Naive thymus-derived CD4-positive, alpha-beta T cell (primary cell): ENCODE data around the gene PRLR. TPM values are rescaled to one million over a fixed set of nuclear protein-coding genes. Genes with fewer than 3 reads are reported as not detected.

Source experiments
- ATAC-seq: fragments of 150-1000 bp; cut with Tn5 transposase; 2 replicates; pipeline ENCODE4 v1.10.0; 2021; ENCODE audit warnings: mild to moderate bottlenecking, moderate library complexity
- CTCF ChIA-PET: fragments of 350-600 bp; sonication (Branson Sonifier 250); formaldehyde crosslinking; loops from one replicate; lab custom pipeline; 2021; ENCODE audit warnings: antibody characterized with exemption; lab: Charles Lee
- POLR2A ChIA-PET: fragments of 350-600 bp; sonication (Branson Sonifier 250); formaldehyde crosslinking; loops from one replicate; lab custom pipeline; 2021; ENCODE audit warnings: antibody characterized with exemption, inconsistent platforms; lab: Charles Lee
- DNase-seq, 9 donors: peaks; one replicate each; pipeline versions ENCODE4 v3.0.0 to v3.0.0-alpha.2; 2020 to 2022; ENCODE audit warnings: mixed read lengths in 1 of 9
- H3K27ac ChIP-seq: one replicate; pipeline ENCODE4 v1.7.0; 2013; ENCODE audit warnings: mild to moderate bottlenecking, low read depth, low read length, moderate library complexity
- H3K27me3 ChIP-seq, 2 donors: one replicate each; pipeline ENCODE4 v1.7.0; 2013; ENCODE audit warnings: low read length in 2 of 2, mild to moderate bottlenecking in 2 of 2, moderate library complexity in 2 of 2; ENCODE audit not compliant: control insufficient read depth in 2 of 2, insufficient read depth in 2 of 2
- H3K36me3 ChIP-seq, 3 experiments: 1 replicate in 2 of 3; 2 replicates in 1 of 3; pipeline ENCODE4 v1.7.0; 2013; ENCODE audit warnings: low read length in 3 of 3, mild to moderate bottlenecking in 3 of 3, moderate library complexity in 1 of 3; ENCODE audit not compliant: insufficient read depth in 3 of 3, control insufficient read depth in 2 of 3
- H3K4me1 ChIP-seq, 2 donors: one replicate each; pipeline ENCODE4 v1.7.0; 2013; ENCODE audit warnings: low read length in 2 of 2, mild to moderate bottlenecking in 2 of 2, moderate library complexity in 1 of 2; ENCODE audit not compliant: control insufficient read depth in 2 of 2, insufficient read depth in 2 of 2
- H3K4me3 ChIP-seq: 2 replicates; pipeline ENCODE4 v1.7.0; 2013; ENCODE audit warnings: mild to moderate bottlenecking, low read length
- H3K9me3 ChIP-seq, 3 experiments: 1 replicate in 2 of 3; 2 replicates in 1 of 3; pipeline ENCODE4 v1.7.0; 2013; ENCODE audit warnings: low read length in 3 of 3; ENCODE audit not compliant: control insufficient read depth in 2 of 3
- H3K27ac Mint-ChIP-seq, 9 donors: one replicate each; pipeline ENCODE4 v1.8.0; 2020 to 2022; ENCODE audit warnings: mixed read lengths in 9 of 9, mild to moderate bottlenecking in 8 of 9, moderate library complexity in 5 of 9, inconsistent platforms in 2 of 9
- H3K27me3 Mint-ChIP-seq, 5 donors: one replicate each; pipeline ENCODE4 v1.8.0; 2021 to 2022; ENCODE audit warnings: mixed read lengths in 5 of 5, mild to moderate bottlenecking in 1 of 5
- H3K36me3 Mint-ChIP-seq, 5 donors: one replicate each; pipeline ENCODE4 v1.8.0; 2020 to 2022; ENCODE audit warnings: mixed read lengths in 5 of 5, mild to moderate bottlenecking in 3 of 5, inconsistent platforms in 1 of 5
- H3K4me1 Mint-ChIP-seq, 7 donors: one replicate each; pipeline ENCODE4 v1.8.0; 2020 to 2022; ENCODE audit warnings: mixed read lengths in 7 of 7, mild to moderate bottlenecking in 3 of 7, inconsistent platforms in 1 of 7
- H3K4me3 Mint-ChIP-seq, 10 donors: one replicate each; pipeline ENCODE4 v1.8.0; 2020 to 2022; ENCODE audit warnings: mild to moderate bottlenecking in 10 of 10, mixed read lengths in 10 of 10, moderate library complexity in 6 of 10, inconsistent platforms in 2 of 10
- H3K9me3 Mint-ChIP-seq, 11 donors: one replicate each; pipeline ENCODE4 v1.8.0; 2020 to 2022; ENCODE audit warnings: mixed read lengths in 11 of 11, mild to moderate bottlenecking in 4 of 11, inconsistent platforms in 1 of 11, moderate library complexity in 1 of 11
- intact Hi-C, 2 donors: fragments of 100-400 bp; cut with micrococcal nuclease; formaldehyde crosslinking; loops; one replicate each; pipeline ENCODE4 v1.15.1; 2023
- polyA plus RNA-seq, 2 donors: library from polyadenylated mRNA; unstranded; fragments of 300-500 nt; fragmentation: Illumina TruSeq; gene quantifications; one replicate each; pipeline ENCODE4 v1.2.3, GENCODE V29; 2021
- total RNA-seq, 6 experiments: library from RNA in 5 of 6; stranded (reverse) in 5 of 6; gene quantifications; 1 replicate in 5 of 6; 2 replicates in 1 of 6; pipeline ENCODE4 v1.2.3 and lab custom pipeline; 2021 to 2026

The PRLR gene
- total and polyA plus RNA-seq, 7 experiments from 2014 or later: 0.03 to 1.4 TPM; not detected in 5

- Histone ChIP-seq H3K4me3 (no peak overlapping the region), H3K4me1 (no peaks in the 10 kb centered on the region), H3K36me3 (no peaks in the 10 kb centered on the region), H3K27ac (no peak overlapping the region), H3K27me3 (no peaks in the 10 kb centered on the region), H3K9me3 (no peaks in the 10 kb centered on the region)
- H3K27me3 Mint-ChIP-seq: peaks cover 3 to 16% (median 5%) of the 10 kb centered on the region in 5 donors
- ATAC-seq (no peak), DNase-seq (no peak)
- peaks cover 0 to 2% (median 0%) of the 10 kb centered on the region in 7 donors for H3K4me1 Mint-ChIP-seq
- H3K27ac Mint-ChIP-seq: no peak overlapping the region
- CTCF ChIA-PET: interaction anchor here (0.6 kb wide), 1 partner anchor 664 kb away, joined by 4 read pairs; no protein-coding TSS in a partner anchor
- H3K9me3 Mint-ChIP-seq: no peaks in the 10 kb centered on the region
- intact Hi-C loops: no loop called here
- POLR2A ChIA-PET: no interaction called here
- no peaks in the 10 kb centered on the region for H3K36me3 Mint-ChIP-seq
- H3K4me3 Mint-ChIP-seq: no peak overlapping the region
Observed at GRCh38 chr5:35094948-35095347, 135.3 kb downstream of the PRLR start.

- Mint-ChIP-seq H3K36me3 (no peaks in the 10 kb centered on the region), H3K4me3 (no peak overlapping the region), H3K27ac (no peak overlapping the region), H3K9me3 (no peaks in the 10 kb centered on the region), H3K27me3 (peaks cover 0 to 11% (median 3%) of the 10 kb centered on the region in 5 donors), H3K4me1 (peaks cover 0 to 3% (median 0%) of the 10 kb centered on the region in 7 donors)
- CTCF ChIA-PET: interaction anchor here (3.4 kb wide), 1 partner anchor 833 kb away, joined by 40 read pairs; no protein-coding TSS in a partner anchor
- ATAC-seq (no peak), DNase-seq (no peak)
- intact Hi-C loops: no loop called here
- H3K4me3 ChIP-seq: no peak overlapping the region
- H3K4me1 ChIP-seq: no peaks in the 10 kb centered on the region
- H3K36me3 ChIP-seq: no peaks in the 10 kb centered on the region
- H3K27me3 ChIP-seq: no peaks in the 10 kb centered on the region
- no peaks in the 10 kb centered on the region for H3K9me3 ChIP-seq
- POLR2A ChIA-PET: no interaction called here
- no peak overlapping the region for H3K27ac ChIP-seq
Observed at GRCh38 chr5:35092703-35093102, 137.6 kb downstream of the PRLR start.

DNA sequence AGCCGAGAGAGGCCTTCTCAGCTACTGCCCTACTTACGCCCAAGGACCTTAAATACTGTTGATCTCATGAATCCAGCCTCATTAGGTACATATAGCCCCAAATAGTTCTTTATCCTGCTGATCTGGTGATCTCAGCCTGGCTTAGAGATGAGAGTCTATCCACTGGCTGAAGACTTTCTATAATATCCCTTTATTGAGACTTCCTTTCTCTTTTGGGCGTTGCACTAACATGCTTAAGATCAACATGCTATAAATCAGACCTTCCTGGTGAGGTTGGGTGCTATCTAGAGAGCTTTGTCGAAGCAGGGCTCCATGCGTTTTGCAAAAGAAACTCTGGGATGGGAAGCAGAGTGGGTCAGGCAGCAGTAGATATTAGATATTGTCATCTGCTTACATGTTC, 138.6 kb downstream of the PRLR start:
- intact Hi-C loops: no loop called here
- Mint-ChIP-seq H3K4me3 (no peak overlapping the region), H3K27ac (no peak overlapping the region)

GRCh38 chr5:35089334-35090314, 140.7 kb downstream of the PRLR start:
- DNase-seq (peak; percentile 15 to 55 (median 37)), ATAC-seq (peak; percentile 56)
- no peaks in the 10 kb centered on the region for H3K9me3 Mint-ChIP-seq
- H3K4me3 Mint-ChIP-seq: no peak overlapping the region
- no peak overlapping the region for H3K27ac Mint-ChIP-seq
- H3K27ac ChIP-seq: no peak overlapping the region
- H3K4me3 ChIP-seq: no peak overlapping the region
- no peaks in the 10 kb centered on the region for H3K36me3 ChIP-seq
- H3K4me1 ChIP-seq: no peaks in the 10 kb centered on the region
- H3K4me1 Mint-ChIP-seq: peaks cover 0 to 3% (median 0%) of the 10 kb centered on the region in 7 donors
- intact Hi-C loops: loop anchor here (1.0 to 5.0 kb wide), 5 partner anchors 113 to 688 kb away; partner anchors contain the start of gene SPEF2 (in 1 of the 2)
- ChIA-PET CTCF (interaction anchor here (0.5 to 3.6 kb wide), 3 partner anchors 148 to 836 kb away, joined by 5 to 40 read pairs (median 20); no protein-coding TSS in a partner anchor), POLR2A (no interaction called here)
- H3K27me3 ChIP-seq: no peaks in the 10 kb centered on the region
- H3K9me3 ChIP-seq: no peaks in the 10 kb centered on the region
- no peaks in the 10 kb centered on the region for H3K36me3 Mint-ChIP-seq
- peaks cover 0 to 7% (median 6%) of the 10 kb centered on the region in 5 donors for H3K27me3 Mint-ChIP-seq

More for the DNA sequence above, 138.6 kb downstream of the PRLR start:
- peaks cover 0 to 7% (median 6%) of the 10 kb centered on the region in 5 donors for H3K27me3 Mint-ChIP-seq
- no peaks in the 10 kb centered on the region for H3K36me3 ChIP-seq
- H3K9me3 Mint-ChIP-seq: no peaks in the 10 kb centered on the region
- no peaks in the 10 kb centered on the region for H3K9me3 ChIP-seq
- H3K27me3 ChIP-seq: no peaks in the 10 kb centered on the region
- H3K4me1 ChIP-seq: no peaks in the 10 kb centered on the region
- POLR2A ChIA-PET: no interaction called here
- no peak overlapping the region for H3K27ac ChIP-seq
- no peak for ATAC-seq
- CTCF ChIA-PET: interaction anchor here (0.7 to 3.4 kb wide), 2 partner anchors 425 to 834 kb away, joined by 3 to 40 read pairs; no protein-coding TSS in a partner anchor
- no peaks in the 10 kb centered on the region for H3K36me3 Mint-ChIP-seq
- H3K4me1 Mint-ChIP-seq: peaks cover 0 to 3% (median 0%) of the 10 kb centered on the region in 7 donors
- no peak for DNase-seq
- no peak overlapping the region for H3K4me3 ChIP-seq

- Mint-ChIP-seq H3K9me3 (no peaks in the 10 kb centered on the region), H3K4me1 (peaks cover 0 to 3% (median 0%) of the 10 kb centered on the region in 7 donors), H3K27me3 (peaks cover 0 to 7% (median 6%) of the 10 kb centered on the region in 5 donors), H3K4me3 (no peak overlapping the region), H3K27ac (no peak overlapping the region), H3K36me3 (no peaks in the 10 kb centered on the region)
- ATAC-seq (no peak), DNase-seq (no peak)
- intact Hi-C loops: loop anchor here (5.0 kb wide), 2 partner anchors 564 to 689 kb away; no protein-coding TSS in a partner anchor
- ChIA-PET CTCF (interaction anchor here (1.0 to 3.6 kb wide), 5 partner anchors 21 to 840 kb away, joined by 3 to 20 read pairs (median 3); no protein-coding TSS in a partner anchor), POLR2A (no interaction called here)
- no peaks in the 10 kb centered on the region for H3K27me3 ChIP-seq
- no peaks in the 10 kb centered on the region for H3K36me3 ChIP-seq
- no peak overlapping the region for H3K27ac ChIP-seq
- H3K4me3 ChIP-seq: no peak overlapping the region
- H3K9me3 ChIP-seq: no peaks in the 10 kb centered on the region
- H3K4me1 ChIP-seq: no peaks in the 10 kb centered on the region
Observed at GRCh38 chr5:35087991-35088390, 142.3 kb downstream of the PRLR start.

GRCh38 chr5:35083150-35083549, 147.1 kb downstream of the PRLR start:
- Mint-ChIP-seq H3K4me3 (no peak overlapping the region), H3K36me3 (no peaks in the 10 kb centered on the region), H3K27ac (no peak overlapping the region), H3K27me3 (peaks cover 0 to 7% (median 5%) of the 10 kb centered on the region in 5 donors), H3K9me3 (peaks cover 0 to 7% (median 0%) of the 10 kb centered on the region in 11 donors), H3K4me1 (peaks cover 0 to 1% (median 0%) of the 10 kb centered on the region in 7 donors)
- DNase-seq: no peak
- no peaks in the 10 kb centered on the region for H3K4me1 ChIP-seq
- ATAC-seq: no peak
- no peaks in the 10 kb centered on the region for H3K9me3 ChIP-seq
- H3K36me3 ChIP-seq: no peaks in the 10 kb centered on the region
- CTCF ChIA-PET: no interaction called here
- H3K27me3 ChIP-seq: no peaks in the 10 kb centered on the region
- H3K4me3 ChIP-seq: no peak overlapping the region
- POLR2A ChIA-PET: no interaction called here
- intact Hi-C loops: no loop called here
- H3K27ac ChIP-seq: no peak overlapping the region
